K562 (cell line): Measurements from ENCODE around the gene SLC26A8. TPM values are rescaled to one million over a fixed set of nuclear protein-coding genes. Genes with fewer than 3 reads are reported as not detected.

Experiments used
- AFF4 ChIP-seq: sonication (generic); formaldehyde crosslinking; IDR thresholded peaks from 2 replicates; pipeline ENCODE4 v1.8.0; 2023; ENCODE audit warnings: mild to moderate bottlenecking, missing genetic modification reagents
- ARNT ChIP-seq, 2 experiments: fragments of 450-650 bp; IDR thresholded peaks; 2 replicates each; pipeline ENCODE4 v1.6.1; 2016; ENCODE audit warnings: mild to moderate bottlenecking in 1 of 2
- CBX3 ChIP-seq, 2 experiments: IDR thresholded peaks; 1 replicate in 1 of 2; 2 replicates in 1 of 2; pipeline ENCODE4 v1.6.1; 2012; ENCODE audit warnings: inconsistent platforms in 2 of 2, low read length in 2 of 2, borderline replicate concordance in 1 of 2, control low read depth in 1 of 2
- GATAD2B ChIP-seq: fragments of 450-650 bp; IDR thresholded peaks from 2 replicates; pipeline ENCODE4 v1.6.1; 2017; ENCODE audit warnings: mild to moderate bottlenecking, borderline replicate concordance
- KLF10 ChIP-seq: fragments of 250-450 bp; sonication (Bioruptor Pico); IDR thresholded peaks from 2 replicates; pipeline ENCODE4 v1.6.1; 2021; ENCODE audit warnings: matching md5 sums
- LCOR ChIP-seq: sonication (generic); formaldehyde crosslinking; IDR thresholded peaks from 2 replicates; pipeline ENCODE4 v1.8.0; 2022; ENCODE audit warnings: mild to moderate bottlenecking, missing genetic modification reagents
- MEIS2 ChIP-seq: fragments of 450-650 bp; IDR thresholded peaks from 2 replicates; pipeline ENCODE4 v1.6.1; 2014; ENCODE audit warnings: mild to moderate bottlenecking; ENCODE audit not compliant: partially characterized antibody
- MXD1 ChIP-seq: fragments of 250-450 bp; sonication (Bioruptor Pico); IDR thresholded peaks from 2 replicates; pipeline ENCODE4 v1.8.0; 2021; ENCODE audit warnings: borderline replicate concordance, mild to moderate bottlenecking, moderate library complexity; ENCODE audit not compliant: poor library complexity, severe bottlenecking
- NR2C1 ChIP-seq, 2 experiments: fragments of 450-650 bp; IDR thresholded peaks; 2 replicates each; pipeline ENCODE4 v1.6.1; 2017; ENCODE audit warnings: mild to moderate bottlenecking in 2 of 2, antibody characterized with exemption in 1 of 2, inconsistent platforms in 1 of 2, missing compliant biosample characterization in 1 of 2, missing genetic modification characterization in 1 of 2
- PHB ChIP-seq: fragments of 250-450 bp; sonication (Bioruptor Pico); IDR thresholded peaks from 2 replicates; pipeline ENCODE4 v1.5.0; 2021
- SOX6 ChIP-seq: fragments of 450-650 bp; IDR thresholded peaks from 2 replicates; pipeline ENCODE4 v1.6.1; 2014; ENCODE audit warnings: mild to moderate bottlenecking
- SPI1 ChIP-seq: IDR thresholded peaks from 2 replicates; pipeline ENCODE4 v1.6.1; 2011; ENCODE audit warnings: low read depth, low read length, control low read depth, borderline replicate concordance
- polyA plus RNA-seq, 8 experiments: library from polyadenylated mRNA; depleted of rRNA in 4 of 8; stranded (reverse) in 5 of 8; unstranded in 3 of 8; fragments of >200 nt; fragmentation: Nextera tagmentation in 2 of 8; fragmentation: Illumina TruSeq in 1 of 8; extraction: Ambion mirVana in 2 of 8; extraction: Trizol in 1 of 8; gene quantifications; 2 replicates each; pipeline versions ENCODE4 v1.2.1 to v1.2.3, GENCODE V29; 2011 to 2014; ENCODE audit warnings: inconsistent platforms in 1 of 8, missing spikeins in 1 of 8
- total RNA-seq, 7 experiments: library from RNA; depleted of rRNA in 6 of 7; stranded (reverse); fragments of >200 nt in 6 of 7; fragmentation: Illumina TruSeq in 2 of 7; extraction: Trizol in 2 of 7; gene quantifications; 2 replicates each; pipeline versions ENCODE4 v1.2.1 to v1.2.3, GENCODE V29; 2011 to 2021; ENCODE audit warnings: low replicate concordance in 1 of 7

SLC26A8 gene
- total and polyA plus RNA-seq, 9 of the 15 experiments (the other 6 are each of a cell fraction or from before 2014, with no cell fraction given): not detected

GRCh38 chr6:35919085-35919826 lies 105.2 kb downstream of the SLC26A8 start (continued):
- no peak for TF ChIP-seq MEIS2
- no peak for TF ChIP-seq LCOR
- TF ChIP-seq SOX6: no peak
- no peak for TF ChIP-seq NR2C1 (IDR thresholded peaks at IDR 0.05)
- TF ChIP-seq NR2C1 (tag; IDR thresholded peaks at IDR 0.05): no peak
- TF ChIP-seq MXD1: no peak
- no peak for TF ChIP-seq AFF4 (CRISPR knock-in tag)
- peak; percentile 56; the same call in 1 of the 2 replicates for TF ChIP-seq GATAD2B
- no peak for TF ChIP-seq PHB (CRISPR knock-in tag)
- 0 out of 3 replicates have a peak, but pooled peaks of 1 of the 2 experiments have one; percentile 16 for TF ChIP-seq CBX3 (IDR thresholded peaks at IDR 0.05; ENCODE audit: borderline replicate concordance in 1 of 2, low read length in 2 of 2)
- no peak for TF ChIP-seq ARNT (IDR thresholded peaks at IDR 0.05)
- no peak for TF ChIP-seq SPI1
- 0 out of 2 replicates have a peak, but pooled peaks have one; percentile 65 for TF ChIP-seq KLF10 (CRISPR knock-in tag)
